ENCODE results near the gene XRCC1.
"Not testable (repeated sequence)": the region's sequence is repeated elsewhere in the genome, so short reads cannot be mapped to it uniquely, and the experiment has no call there.

The XRCC1 gene

DNA sequence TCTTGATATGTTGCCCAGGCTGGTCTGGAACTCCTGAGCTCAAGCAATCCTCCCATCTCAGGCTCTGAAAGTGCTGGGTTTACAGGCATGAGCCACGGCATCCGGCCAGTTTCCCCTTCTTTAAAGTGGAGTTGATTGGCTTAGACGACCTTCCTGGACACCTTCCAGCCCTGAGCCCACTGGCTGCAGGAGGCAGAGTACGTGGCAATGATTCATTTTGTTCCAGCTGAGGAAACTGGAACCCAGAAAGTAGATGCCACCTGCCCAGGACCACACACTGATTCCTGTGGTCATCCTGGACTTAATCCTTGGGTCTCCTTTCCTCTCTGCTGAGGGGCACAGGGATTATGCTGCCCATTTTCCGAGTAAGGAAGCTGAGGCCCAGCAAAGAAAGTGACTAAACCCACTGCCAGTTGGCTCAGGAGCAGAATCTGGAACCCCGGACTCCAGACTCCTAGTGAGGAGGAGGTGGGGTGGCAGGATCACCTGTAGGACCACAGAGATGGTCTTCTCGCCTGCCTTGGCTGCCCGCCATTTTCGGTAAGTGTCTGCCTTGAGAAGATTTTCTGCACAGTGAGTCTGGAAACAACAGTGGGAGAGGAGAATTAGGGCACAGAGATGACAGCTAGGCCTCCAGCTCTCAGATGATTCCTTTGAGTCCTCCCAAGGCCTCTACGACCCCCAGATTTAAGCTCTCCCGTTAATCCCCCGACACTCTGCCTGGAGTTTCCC lies 737 bp downstream of the XRCC1 start:
- DNase-seq = no peak

DNA sequence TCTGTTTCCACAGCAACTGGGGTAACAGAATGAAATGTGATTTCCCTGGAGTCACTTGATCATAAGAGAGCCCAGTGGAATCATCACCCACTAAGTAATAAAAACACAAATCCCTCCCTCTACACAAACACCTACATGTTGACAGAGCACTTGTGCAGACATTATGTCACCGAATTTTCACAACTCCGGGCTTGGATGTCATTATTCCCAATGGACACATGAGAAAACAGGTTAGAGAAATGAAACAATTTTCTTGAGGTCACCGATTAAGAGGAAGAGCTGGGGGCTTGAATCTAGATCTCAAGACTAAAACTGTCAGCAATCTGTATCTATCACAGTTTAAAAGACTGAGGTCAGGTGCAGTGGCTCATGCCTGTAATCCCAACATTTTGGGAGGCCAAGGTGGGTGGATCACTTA lies 3.1 kb downstream of the XRCC1 start:
- DNase-seq = no peak

GRCh38 chr19:43570174-43570791 lies 5.0 kb downstream of the XRCC1 start:
- DNase-seq = no peak

- DNase-seq = no peak
Measured at GRCh38 chr19:43569657-43570056, 5.7 kb downstream of the XRCC1 start.

GRCh38 chr19:43564800-43565199 lies 10.5 kb downstream of the XRCC1 start:
- peak; percentile 20 to 21 for DNase-seq

DNA sequence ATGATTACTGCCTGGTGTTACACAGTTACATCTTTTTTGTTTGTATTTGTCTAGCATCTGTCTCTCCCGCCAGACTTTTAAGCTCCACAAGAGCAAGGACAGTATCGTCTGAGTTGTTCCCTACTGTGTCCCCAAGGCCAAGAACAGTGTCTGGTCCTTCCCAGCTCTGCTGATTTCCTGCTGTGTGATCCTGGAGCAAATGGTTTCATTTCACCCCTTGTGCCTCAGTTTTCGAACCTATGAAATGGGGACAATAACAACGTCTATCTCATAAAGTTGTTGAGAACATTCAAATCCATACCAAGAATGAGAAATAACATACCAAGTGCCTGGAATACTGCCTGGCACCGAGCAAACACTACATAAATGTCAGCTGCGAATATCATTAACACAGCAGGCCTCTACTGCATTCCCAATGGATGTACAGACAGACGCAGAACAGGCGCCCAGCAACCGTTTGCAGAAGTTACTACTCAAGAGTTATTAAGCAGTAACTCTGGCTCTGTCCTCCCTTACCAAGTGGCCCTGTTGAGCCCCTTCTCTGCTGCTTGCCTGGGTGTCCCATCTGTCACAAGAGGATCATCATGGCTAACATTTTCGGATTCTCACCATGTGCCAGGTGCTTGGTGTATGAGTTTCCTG lies 11.4 kb downstream of the XRCC1 start:
- peak; percentile 16 to 18 for DNase-seq

DNA sequence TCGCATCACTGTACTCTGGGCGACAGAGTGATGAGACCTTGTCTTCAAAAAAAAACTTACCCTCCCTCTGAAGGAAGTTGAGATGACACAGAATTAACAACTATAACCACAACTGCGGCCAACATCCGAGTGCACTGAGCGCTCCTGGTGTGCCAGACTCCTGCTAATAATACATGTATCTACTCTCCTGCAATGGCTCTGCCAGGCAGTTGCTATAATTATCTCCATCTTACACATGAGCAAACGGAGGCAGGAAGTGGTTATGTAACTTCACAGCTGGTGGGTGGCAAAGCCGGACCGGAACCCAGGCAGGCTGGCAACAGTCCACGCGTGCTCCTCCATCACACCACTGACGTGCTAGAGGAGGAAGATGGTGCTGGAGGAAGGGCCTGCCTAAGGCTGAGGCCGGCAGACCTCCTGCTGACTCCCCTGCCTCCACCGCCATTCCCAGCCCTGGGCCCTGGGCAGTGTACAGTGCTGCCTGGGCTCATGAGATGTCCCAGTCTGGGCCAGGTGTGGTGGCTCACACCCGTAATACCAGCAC lies 12.6 kb downstream of the XRCC1 start:
- DNase-seq = peak; percentile 99

- peak in 1 of 2 experiments; percentile 32 for DNase-seq
Measured at GRCh38 chr19:43562226-43562697, 13.1 kb downstream of the XRCC1 start.

GRCh38 chr19:43561139-43561970 lies 14.0 kb downstream of the XRCC1 start:
- DNase-seq = no peak

DNA sequence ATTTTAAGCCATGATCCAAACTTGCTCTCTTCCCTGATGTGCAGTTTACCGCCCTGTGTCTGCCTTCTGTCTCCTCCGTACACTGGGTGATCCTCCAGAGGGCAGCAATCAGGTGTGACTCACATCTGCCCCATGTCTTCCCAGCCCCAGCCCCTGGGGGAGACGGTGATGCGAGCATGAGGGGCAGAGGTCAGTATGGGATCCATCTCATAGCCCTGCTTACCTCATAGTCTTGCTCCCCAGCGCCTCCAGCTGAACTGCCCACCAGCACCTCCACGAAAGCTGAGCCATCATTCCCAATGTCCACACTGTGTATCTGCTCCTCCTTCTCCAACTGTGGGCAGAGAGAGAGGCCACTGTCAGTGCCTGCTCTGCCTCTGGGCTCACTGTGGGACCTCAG lies 14.6 kb downstream of the XRCC1 start:
- DNase-seq = peak; percentile 25 to 30

DNA sequence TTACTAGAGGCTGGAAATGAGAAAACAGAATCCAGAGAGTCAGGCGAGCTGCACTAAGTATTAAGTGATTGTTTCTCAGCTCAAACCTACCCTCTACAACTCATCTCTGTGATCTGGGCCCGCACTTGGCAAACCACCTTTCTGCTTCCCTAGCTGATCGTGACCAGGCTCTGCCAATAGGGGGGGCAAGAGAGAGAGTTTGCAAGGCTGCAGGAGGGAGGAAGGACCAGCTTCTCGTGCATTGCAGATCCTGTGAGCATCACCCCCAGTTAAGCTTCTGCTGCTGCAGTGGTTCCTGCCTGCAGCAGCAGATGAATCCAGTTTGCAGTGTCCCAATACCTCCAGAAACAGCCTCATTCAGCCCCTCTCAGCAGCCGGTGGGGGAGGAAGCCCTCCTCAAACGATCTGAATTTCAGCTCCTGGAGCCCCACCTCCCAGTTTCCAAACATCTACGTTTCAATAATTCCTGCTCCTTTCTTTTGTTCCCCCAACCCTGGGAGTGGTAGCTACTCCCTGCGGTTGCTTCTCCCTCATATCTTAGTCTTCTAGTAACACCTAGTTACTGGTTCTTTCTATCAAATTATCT lies 20.0 kb downstream of the XRCC1 start:
- DNase-seq = peak; percentile 90 to 94

DNA sequence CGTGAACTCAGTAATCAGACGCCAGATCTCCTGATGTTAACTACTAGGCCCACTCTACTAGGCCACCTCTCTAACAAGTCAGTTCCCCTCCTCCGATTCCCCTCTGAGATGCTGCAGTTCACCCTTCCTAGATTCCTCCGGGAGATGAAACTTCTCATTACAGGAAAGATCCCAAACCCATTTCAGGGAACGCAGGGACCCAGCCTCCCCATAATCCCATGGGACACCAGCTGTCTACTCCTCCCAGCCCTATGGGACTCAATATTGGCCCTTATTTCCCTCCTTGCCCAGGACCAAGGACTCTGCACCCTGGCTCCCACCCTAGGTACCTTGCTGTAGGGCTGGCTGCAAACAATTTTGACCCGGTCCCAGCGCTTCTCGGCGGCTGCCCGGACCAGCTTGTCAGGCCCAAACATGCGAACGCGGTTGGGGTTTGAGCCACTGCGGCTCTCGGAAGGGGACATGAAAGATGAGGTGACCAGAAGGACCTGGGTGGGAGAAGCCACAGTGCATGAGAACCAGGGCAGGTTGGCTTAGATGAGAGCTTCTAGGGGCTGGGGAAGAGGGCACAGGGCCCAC lies 20.9 kb downstream of the XRCC1 start:
- DNase-seq = no peak

- DNase-seq = no peak
Measured at GRCh38 chr19:43553656-43554055, 21.7 kb downstream of the XRCC1 start.

DNA sequence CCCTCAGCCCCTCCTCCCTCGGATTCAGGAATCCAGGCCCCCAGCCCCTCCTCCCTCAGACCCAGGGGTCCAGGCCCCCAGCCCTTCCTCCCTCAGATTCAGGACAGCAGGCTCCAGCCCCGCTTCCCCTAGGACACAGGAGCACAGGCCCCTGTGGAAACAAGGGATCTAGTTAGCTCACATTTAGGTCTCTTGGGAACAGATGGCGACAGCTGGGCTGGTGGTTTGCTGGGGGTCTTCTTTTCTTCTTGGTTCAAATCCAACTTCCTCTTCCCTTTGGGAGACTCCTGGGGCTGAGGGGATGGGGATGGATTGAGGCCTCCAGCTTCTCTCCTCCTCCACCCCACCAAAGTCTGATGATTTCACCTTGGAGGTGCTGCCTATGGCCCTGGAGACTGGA lies 22.7 kb downstream of the XRCC1 start:
- no peak for DNase-seq

DNA sequence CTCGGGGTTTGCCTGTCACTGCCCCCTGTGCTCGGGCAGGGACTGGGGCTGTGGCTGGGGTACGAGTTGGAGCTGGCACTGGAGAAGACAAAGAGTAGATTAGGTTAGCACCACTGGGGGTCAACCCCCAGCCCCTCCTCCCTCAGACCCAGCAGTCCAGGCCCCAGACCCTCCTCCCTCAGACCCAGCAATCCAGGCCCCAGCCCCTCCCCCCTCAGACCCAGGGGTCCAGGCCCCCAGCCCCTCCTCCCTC lies 23.2 kb downstream of the XRCC1 start:
- DNase-seq = no peak

DNA sequence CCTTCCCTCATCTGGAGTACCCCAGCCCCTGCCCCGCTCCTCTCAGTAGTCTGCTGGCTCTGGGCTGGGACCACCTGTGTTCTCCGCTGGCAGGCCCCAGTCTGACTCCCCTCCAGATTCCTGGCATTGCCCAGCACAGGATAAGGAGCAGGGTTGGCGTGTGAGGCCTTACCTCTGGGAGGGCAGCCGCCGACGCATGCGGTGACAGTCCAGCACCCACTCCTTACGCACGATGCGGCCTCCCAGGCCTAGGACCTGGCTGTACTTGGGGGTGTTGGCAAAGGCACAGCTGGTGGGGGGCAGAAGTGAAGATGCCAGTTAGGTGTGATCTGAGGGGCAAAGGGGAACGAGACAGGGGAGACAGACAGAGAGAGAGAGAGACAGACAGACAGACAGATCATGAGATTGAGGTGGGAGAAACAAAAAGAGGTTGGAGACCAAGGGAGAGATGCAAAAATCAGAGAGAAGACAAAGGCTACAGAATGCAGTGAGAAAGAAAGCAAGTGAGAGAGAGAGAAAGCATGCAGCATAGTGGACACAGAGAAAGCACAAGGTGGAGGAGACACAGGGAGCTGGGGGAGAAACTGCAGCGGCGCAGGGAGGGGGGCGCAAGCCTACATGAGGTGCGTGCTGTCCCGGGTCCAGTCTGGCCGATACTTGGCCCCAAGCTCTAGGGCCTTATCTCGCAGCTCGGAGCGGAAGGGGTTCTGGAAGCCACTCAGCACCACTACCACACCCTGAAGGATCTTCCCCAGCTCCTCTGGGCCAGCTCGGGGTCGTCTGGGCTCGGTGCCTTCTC lies 23.7 kb downstream of the XRCC1 start:
- DNase-seq = no peak

GRCh38 chr19:43548706-43549105 lies 26.6 kb downstream of the XRCC1 start:
- DNase-seq = no peak

DNA sequence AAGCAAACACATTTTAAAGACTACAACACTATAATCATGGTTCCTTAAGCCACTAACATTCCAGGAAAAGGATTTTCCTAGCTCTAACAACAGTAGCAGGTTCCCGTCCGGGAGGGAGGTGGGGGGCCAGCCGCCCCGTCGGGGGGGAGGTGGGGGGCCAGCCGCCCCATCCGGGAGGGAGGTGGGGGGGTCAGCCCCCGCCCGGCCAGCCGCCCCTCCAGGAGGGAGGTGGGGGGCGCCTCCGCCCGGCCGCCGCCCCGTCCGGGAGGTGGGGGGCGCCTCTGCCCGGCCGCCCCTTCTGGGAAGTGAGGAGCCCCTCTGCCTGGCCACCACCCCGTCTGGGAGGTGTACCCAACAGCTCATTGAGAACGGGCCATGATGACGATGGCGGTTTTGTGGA lies 27.4 kb downstream of the XRCC1 start:
- not testable (repeated sequence) for DNase-seq

DNA sequence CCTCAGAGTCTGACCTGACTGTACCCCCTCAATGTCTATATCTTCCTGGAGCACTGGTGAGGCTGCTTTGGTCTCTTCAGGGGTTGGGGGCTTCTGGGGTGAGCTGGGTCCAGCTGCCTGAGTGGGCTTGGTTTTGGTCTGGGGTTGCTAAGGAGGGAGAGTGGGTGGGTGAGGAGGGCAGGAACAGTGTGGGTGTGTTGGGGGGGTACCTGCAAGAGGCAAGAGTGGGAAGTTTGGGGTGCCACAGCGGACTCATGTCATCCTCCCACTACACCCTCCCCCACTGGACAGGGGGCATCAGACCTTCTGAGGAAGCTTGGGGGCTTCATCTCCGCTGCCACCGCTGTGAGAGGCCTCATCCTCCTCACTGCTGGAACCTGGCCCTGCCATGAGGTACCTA lies 28.7 kb downstream of the XRCC1 start:
- DNase-seq = no peak

- DNase-seq = no peak
Measured at GRCh38 chr19:43545981-43546380, 29.3 kb downstream of the XRCC1 start.

- no peak for DNase-seq
Measured at GRCh38 chr19:43545276-43545675, 30.1 kb downstream of the XRCC1 start.

- DNase-seq = no peak
Measured at GRCh38 chr19:43544077-43544476, 31.2 kb downstream of the XRCC1 start.
